Erythroblast (primary cell): ENCODE results near the gene ATP6AP2.

Source experiments
- GATA1 ChIP-seq: IDR thresholded peaks from 2 replicates; pipeline ENCODE4 v1.6.1; 2011; ENCODE audit warnings: low read depth, mild to moderate bottlenecking, control low read depth, low read length, moderate library complexity
- POLR2A ChIP-seq: IDR thresholded peaks from 2 replicates; pipeline ENCODE4 v1.6.1; 2011; ENCODE audit warnings: mild to moderate bottlenecking, low read length

- no peak for TF ChIP-seq POLR2A
- TF ChIP-seq GATA1, result no peak
Measured at GRCh38 chrX:40646489-40647306, 65.9 kb downstream of the ATP6AP2 start.
